ENCODE results near the gene THTPA.
"Not testable (repeated sequence)": the region's sequence is repeated elsewhere in the genome, so short reads cannot be mapped to it uniquely, and the experiment has no call there.

THTPA gene

GRCh38 chr14:23533652-23534435, 22.2 kb upstream of the THTPA start:
- DNase-seq (ENCODE audit: low spot score), result no peak

- no peak for DNase-seq (ENCODE audit: low spot score)
These were observed 20.1 kb upstream of the THTPA start for GRCh38 chr14:23535943-23536342.

- no peak for DNase-seq (ENCODE audit: low spot score)
These were observed 19.6 kb upstream of the THTPA start for GRCh38 chr14:23536494-23536893.

DNA sequence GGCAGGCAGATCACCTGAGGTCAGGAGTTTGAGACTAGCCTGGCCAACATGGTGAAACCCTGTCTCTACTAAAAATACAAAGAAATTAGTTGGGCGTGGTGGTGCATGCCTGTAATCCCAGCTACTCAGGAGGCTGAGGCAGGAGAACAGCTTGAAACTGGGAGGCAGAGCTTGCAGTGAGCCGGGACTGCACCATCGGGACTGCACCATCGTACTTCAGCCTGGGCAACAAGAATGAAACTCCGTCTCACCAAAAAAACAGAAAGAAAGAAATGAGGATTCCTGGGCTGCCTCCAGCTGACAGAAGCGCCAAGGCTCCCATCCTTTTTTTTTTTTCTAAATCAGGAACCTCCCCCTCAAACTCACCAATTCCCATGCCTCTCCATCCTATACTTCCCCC, 19.2 kb upstream of the THTPA start:
- DNase-seq (ENCODE audit: low spot score), result not testable (repeated sequence)

DNA sequence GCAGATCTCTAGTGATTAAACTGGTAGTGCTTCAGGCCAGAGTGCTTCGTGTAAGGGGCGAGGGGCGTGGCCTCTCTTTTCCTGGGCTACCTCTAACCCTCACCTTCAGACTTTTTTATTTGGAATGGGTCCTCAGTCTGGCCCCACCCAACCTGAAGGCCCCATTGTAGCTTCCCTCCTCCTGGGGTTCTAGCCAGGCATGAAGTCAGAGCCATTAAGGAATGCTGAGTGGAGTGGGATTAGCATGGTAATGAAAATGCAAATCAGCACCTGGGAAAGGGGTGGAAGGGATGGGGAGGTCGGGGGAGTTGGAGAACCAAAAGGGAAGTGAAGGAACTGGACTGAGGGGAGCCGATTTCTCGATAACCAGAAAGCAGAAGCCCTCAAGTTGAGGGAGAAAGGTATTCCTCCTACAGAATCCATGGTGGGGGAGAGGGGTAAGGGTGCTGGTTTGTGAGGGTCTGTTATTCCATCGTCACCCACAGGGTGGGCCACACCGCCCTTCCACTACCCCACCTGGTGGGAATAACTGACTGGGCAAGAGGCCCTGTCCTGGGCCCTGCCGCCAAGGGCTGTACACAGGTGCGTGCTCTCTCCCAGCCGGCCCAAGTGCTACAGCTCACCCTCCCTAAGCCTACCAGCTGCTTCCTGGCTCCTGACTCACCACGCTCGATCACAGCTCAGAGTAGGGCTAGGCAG, 18.6 kb upstream of the THTPA start:
- DNase-seq (ENCODE audit: low spot score), result no peak

- DNase-seq (ENCODE audit: low spot score), result no peak
These were observed 17.9 kb upstream of the THTPA start for GRCh38 chr14:23538050-23538718.

- peak; percentile 69 for DNase-seq (ENCODE audit: low spot score)
These were observed 17.3 kb upstream of the THTPA start for GRCh38 chr14:23538785-23539184.

DNA sequence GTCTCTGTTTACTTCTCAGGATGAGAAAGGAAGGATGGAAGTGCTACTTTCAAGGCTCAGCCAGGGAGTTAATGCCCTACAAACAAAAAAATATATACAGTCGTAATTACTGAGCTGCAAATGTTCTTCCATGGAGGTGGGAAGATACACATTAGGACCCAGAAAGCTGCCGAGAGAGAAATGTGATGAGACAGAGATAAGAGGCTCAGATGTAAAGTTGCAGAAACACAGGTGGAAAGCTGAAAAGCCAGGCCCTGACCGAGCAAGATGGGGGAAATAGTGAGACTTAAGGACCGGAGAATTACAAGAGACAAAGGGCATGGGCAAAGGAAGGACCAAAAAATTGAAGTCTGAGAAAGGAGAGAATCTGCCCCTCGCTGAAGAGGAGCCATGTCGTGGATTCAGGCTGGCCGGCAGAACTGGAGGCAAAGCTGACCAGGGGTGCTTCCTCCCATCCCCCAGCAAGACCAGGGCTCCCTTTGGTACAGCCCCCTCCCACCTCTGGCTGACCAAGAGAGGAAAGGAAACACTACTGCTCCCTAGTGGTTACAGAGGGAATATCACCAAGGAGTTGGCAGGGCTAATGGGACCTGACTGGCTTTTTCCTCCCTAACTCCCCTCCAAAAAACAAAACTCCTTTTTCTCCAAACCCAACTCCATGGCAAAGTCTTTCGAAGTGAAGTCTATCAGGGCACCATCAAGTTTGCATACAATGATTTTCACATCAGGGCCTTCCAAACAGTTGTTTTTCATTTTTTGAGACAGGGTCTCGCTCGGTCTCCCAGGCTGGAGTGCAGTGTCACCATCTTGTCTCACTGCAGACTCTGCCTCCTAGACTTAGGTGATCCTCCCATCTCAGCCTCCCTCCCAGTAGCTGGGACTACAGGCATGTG, 16.6 kb upstream of the THTPA start:
- peak; percentile 79 for DNase-seq (ENCODE audit: low spot score)

GRCh38 chr14:23540141-23540469, 16.0 kb upstream of the THTPA start:
- no peak for DNase-seq (ENCODE audit: low spot score)

- DNase-seq (ENCODE audit: low spot score), result no peak
These were observed 13.8 kb upstream of the THTPA start for GRCh38 chr14:23542261-23542660.

DNA sequence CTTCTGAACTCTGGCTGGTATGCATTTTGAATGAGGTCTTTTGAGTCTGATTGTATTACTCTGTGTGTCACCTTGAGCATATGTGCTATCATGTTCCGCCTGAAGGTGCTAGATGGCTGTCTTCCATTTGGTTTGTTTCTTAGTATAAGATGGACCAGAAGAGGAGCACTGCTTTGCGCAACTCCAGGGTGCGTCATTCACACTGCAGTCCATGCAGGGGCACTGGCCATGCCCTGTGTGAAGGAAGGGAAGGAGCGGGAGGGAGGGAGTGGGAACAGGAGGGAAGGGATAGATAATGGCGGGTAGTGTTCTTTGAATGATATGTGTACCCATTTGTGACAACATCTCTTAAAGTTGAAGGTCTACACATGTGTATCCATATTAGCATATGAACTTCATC, 12.7 kb upstream of the THTPA start:
- no peak for DNase-seq (ENCODE audit: low spot score)

DNA sequence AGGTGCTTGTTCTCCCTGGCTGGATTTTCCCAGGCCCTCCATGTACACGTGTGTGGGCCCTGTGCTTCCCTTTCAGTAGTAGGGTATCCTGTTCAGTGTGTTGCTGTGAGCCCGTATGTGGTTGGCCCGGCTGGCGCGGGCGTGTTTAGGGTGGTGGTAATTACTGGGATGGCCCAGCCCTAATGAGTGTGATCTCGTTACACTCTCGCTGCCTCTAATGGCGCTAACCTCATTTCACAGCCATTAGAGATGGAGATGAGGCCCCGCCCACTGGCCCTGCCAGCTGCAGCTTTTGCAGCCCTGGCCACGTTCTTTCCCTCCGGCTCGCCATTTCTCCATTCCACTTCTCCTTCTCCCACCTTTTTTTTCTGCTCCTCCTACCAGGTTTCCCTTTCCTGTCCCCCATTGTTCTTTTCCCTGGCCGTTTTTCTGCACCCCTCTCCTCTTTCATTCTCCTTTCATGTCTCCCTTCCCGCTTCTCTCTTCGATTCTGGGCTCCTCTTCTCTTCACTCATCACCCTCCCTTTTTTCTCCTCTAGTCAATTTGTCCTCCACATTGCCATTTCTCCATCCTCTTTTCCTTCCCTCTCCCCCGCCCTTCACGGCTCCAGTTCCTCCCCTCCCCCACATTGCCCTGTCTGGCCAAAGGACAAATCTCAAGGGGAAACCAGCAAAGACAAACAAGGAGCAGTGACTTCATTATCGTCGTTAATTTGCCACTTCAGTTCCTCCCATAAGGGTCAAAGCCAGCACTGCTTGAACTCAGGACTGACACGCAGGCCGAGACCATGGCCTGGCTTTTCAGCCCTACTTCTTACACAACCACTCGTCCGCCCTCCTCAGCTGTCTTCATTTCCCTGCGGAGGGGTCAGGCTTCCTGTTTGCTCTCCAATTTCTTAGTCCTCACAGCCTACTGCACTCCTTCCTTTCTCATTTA, 11.3 kb upstream of the THTPA start:
- DNase-seq (ENCODE audit: low spot score), result peak; percentile 74

GRCh38 chr14:23545740-23546365, 10.2 kb upstream of the THTPA start:
- DNase-seq (ENCODE audit: low spot score), result no peak

DNA sequence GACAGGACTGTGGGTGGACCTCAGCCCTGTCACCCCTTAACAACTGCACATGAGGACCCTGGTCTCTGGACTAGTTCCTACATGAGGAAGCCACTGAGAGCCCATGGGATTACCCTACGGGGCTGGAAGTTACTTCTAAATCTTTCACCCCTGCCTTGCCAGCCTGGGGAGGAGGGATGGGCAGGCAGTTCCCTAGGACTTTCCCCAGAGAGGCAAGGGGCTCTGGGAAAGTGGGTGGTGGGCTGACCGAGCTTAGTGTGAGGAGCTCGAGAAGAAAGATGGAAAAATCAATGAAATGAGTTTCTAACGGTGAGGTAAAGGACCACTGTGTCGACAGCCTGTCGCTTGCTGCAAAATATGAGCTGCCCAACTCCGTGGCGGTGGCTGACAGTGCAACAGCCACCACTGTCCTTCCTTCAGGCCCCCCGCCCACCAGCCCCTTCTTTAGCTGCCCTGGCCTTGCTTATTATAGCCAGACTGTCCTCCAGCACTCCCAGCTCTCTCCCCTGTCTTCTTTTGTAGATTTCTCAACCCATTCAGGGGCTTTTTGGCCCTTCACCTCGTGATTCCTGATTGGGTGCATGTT, 9.5 kb upstream of the THTPA start:
- no peak for DNase-seq (ENCODE audit: low spot score)

- no peak for DNase-seq (ENCODE audit: low spot score)
These were observed 8.1 kb upstream of the THTPA start for GRCh38 chr14:23547924-23548323.

DNA sequence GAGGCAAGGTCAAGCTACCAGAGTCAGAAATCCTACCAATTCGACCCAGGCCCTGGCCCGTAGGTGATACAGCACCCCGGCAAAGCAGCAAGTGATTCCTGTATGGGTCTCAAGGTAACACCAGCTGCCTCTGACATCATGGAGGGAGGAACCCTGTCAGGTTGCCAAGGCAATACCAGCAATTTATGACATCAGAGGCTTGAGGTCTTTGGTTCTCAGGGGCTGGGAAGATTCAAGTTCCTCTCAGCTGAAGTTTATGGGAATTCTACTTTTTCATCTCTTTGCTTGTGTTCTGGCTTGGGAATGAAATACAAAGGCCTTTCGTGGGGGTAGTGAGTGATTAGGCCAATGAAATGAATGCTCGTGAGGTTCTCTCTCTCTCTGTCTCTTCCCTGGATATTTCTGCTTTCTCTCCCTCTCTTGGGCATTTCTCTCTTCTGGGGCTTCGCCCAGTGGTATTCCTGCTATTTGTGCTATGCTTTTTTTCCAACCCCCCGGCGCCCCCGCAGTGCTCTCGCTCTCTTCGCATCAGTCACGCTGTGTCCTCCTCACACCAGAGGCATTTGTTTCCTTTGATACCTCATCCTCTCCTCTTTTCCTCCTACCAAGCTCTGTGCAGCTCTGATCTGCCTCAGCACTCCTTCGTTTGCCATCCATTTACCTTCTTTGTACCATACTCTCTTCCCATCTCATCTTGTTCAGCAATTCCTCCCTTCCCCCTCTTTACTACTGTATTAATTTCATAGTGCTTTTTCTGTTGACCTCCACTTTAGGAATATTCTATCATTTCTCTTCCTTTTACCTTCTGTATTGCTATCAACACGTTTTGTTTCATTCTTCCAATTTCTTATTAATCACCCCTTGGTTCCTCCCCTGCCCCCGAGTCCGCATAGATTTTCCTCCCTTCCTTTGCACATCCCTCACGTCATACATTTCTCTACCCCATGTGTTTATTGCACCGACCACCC, 7.4 kb upstream of the THTPA start:
- DNase-seq (ENCODE audit: low spot score), result no peak

GRCh38 chr14:23550131-23550811, 5.8 kb upstream of the THTPA start:
- no peak for DNase-seq (ENCODE audit: low spot score)

GRCh38 chr14:23550812-23551265, 5.2 kb upstream of the THTPA start:
- DNase-seq (ENCODE audit: low spot score), result no peak
